BJ (cell line): ENCODE measurements around the gene HIP1. TPM values are rescaled to one million over a fixed set of nuclear protein-coding genes. Genes with fewer than 3 reads are reported as not detected.
"Not testable (repeated sequence)": the region's sequence is repeated elsewhere in the genome, so short reads cannot be mapped to it uniquely, and the experiment has no call there.

Experiments used
- CTCF ChIA-PET: fragments of 350-600 bp; formaldehyde crosslinking; extraction: SDS; loops from one replicate; lab custom pipeline; 2021; ENCODE audit warnings: antibody characterized with exemption, inconsistent platforms; lab: Yijun Ruan, JAX
- POLR2A ChIA-PET: fragments of 300-600 bp; sonication (Branson Sonifier 250); formaldehyde crosslinking; extraction: SDS; loops from one replicate; lab custom pipeline; 2021; ENCODE audit warnings: antibody characterized with exemption; lab: Charles Lee
- DNase-seq: peaks from one replicate; pipeline ENCODE4 v3.0.0-alpha.2; 2011; ENCODE audit warnings: low read depth
- H3K27me3 ChIP-seq: 2 replicates; pipeline ENCODE4 v1.6.0; 2011; ENCODE audit warnings: low read length; ENCODE audit not compliant: control insufficient read depth, insufficient read depth
- H3K36me3 ChIP-seq: 2 replicates; pipeline ENCODE4 v1.5.1; 2011; ENCODE audit warnings: low read length; ENCODE audit not compliant: control insufficient read depth, insufficient read depth
- H3K4me3 ChIP-seq: 2 replicates; pipeline ENCODE4 v1.5.1; 2011; ENCODE audit warnings: low read depth, mild to moderate bottlenecking, control low read depth, low read length
- polyA plus RNA-seq: library from polyadenylated mRNA; depleted of rRNA; stranded (reverse); fragments of >200 nt; gene quantifications from 2 replicates; pipeline ENCODE4 v1.2.3, GENCODE V29; 2011
- TF ChIP-seq, protein P1 (sequence below): IDR thresholded peaks from 2 replicates; pipeline ENCODE4 v1.5.1; 2011; ENCODE audit warnings: low read depth, mild to moderate bottlenecking, control low read depth, inconsistent platforms, low read length, moderate library complexity; ENCODE audit not compliant: insufficient read depth

Gene HIP1
- polyA plus RNA-seq, 1 experiment: 7.5 TPM

DNA sequence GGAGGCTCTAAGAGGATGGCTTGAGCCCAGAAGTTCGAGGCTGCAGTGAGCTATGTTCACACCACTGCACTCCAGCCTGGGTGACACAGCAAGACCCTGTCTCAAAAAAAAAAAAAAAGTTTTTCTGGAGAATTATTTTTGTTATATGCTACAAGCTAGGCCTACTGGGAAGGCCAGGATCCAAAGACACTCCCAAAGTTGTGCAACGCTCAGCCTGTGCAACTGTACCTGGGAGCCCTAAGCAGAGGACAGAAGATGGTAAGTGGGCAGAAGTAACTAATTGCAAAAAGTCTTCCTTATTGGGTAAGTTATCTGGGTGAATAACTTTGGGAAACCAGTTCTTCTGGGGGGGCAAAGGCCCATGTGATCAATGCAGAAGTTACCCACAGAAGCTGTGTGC lies 17.3 kb downstream of the HIP1 start:
- Histone ChIP-seq H3K36me3 (no peaks in the 10 kb centered on the region), H3K4me3 (no peak overlapping the region), H3K27me3 (no peaks in the 10 kb centered on the region)
- no peak for DNase-seq
- POLR2A ChIA-PET: no interaction called here
- TF ChIP-seq, protein P1, sequence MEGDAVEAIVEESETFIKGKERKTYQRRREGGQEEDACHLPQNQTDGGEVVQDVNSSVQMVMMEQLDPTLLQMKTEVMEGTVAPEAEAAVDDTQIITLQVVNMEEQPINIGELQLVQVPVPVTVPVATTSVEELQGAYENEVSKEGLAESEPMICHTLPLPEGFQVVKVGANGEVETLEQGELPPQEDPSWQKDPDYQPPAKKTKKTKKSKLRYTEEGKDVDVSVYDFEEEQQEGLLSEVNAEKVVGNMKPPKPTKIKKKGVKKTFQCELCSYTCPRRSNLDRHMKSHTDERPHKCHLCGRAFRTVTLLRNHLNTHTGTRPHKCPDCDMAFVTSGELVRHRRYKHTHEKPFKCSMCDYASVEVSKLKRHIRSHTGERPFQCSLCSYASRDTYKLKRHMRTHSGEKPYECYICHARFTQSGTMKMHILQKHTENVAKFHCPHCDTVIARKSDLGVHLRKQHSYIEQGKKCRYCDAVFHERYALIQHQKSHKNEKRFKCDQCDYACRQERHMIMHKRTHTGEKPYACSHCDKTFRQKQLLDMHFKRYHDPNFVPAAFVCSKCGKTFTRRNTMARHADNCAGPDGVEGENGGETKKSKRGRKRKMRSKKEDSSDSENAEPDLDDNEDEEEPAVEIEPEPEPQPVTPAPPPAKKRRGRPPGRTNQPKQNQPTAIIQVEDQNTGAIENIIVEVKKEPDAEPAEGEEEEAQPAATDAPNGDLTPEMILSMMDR: no peak
- CTCF ChIA-PET: interaction anchor here (1.2 kb wide), 1 partner anchor 13 kb away, joined by 3 read pairs; no protein-coding TSS in a partner anchor

DNA sequence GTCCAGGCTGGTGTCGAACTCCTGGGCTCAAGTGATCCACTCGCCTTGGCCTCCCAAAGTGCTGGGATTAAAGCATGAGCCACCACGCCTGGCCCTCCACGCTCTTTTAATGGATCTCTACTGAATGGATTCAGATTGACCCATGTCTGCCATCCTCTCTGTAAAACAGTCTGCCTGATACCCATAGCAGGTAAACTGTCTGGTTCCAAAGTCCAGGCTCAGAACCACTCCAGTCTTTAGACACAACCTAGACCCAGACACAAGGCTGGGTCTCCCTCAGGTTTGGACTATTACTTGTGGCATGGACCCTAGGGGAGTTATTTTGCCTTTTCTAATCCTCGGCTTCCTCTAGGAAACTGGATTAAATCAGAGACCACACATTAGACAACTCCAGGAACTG lies 19.1 kb downstream of the HIP1 start:
- no peak overlapping the region for H3K4me3 ChIP-seq
- DNase-seq: no peak
- no peaks in the 10 kb centered on the region for H3K36me3 ChIP-seq
- ChIA-PET CTCF (no interaction called here), POLR2A (no interaction called here)
- TF ChIP-seq, protein P1: no peak
- no peaks in the 10 kb centered on the region for H3K27me3 ChIP-seq

DNA sequence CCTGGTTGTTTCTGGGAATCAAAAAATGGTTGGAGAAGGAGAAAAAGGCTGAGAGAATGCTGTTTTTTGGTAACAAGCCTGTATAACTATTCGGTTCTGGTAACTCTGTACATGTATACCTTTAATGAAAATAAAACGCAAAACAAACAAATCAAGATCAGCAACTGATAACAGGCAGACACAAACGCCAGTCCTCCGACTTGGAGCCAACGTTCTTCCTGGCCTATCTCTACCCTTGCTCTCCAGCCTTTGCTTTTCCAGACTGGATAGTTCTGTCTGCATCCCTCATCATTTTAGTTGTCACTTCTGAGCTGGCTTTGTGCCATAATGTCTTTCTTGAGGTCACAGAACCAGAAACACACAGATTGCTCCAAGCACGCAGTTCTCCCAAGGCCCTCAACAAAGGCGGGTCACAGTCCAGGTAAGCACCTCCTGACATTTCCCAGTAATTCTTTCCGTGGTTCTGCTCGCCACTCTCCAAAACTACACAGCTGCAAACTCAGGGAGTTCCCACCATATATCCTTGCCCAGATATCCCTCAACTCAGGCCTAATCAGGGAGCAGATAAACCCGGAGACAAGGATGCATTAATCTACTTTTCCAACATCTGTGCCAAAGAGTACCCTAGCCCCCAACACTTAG lies 20.2 kb downstream of the HIP1 start:
- Histone ChIP-seq H3K27me3 (no peaks in the 10 kb centered on the region), H3K4me3 (no peak overlapping the region), H3K36me3 (no peaks in the 10 kb centered on the region)
- DNase-seq: no peak
- CTCF ChIA-PET: interaction anchor here (0.5 kb wide), 1 partner anchor 31 kb away, joined by 3 read pairs; no protein-coding TSS in a partner anchor
- POLR2A ChIA-PET: no interaction called here
- TF ChIP-seq, protein P1: no peak

DNA sequence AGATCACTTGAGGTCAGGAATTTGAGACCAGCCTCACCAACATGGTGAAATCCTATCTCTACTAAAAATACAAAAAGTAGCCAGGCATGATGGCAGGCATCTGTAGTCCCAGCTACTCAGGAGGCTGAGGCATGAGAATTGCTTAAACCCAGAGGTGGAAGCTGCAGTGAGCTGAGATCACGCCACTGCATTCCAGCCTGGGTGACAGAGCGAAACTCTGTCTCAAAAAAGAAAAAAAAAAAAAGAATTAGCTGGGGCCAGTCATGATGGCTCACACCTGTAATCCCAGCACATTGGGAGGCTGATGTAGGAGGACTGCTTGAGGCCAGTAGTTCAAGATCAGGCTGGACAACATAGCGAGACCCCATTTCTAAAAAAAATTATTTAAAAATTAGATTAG lies 21.0 kb downstream of the HIP1 start:
- H3K27me3 ChIP-seq, POLR2A ChIA-PET, DNase-seq, H3K36me3 ChIP-seq, H3K4me3 ChIP-seq, CTCF ChIA-PET: not testable (repeated sequence)

DNA sequence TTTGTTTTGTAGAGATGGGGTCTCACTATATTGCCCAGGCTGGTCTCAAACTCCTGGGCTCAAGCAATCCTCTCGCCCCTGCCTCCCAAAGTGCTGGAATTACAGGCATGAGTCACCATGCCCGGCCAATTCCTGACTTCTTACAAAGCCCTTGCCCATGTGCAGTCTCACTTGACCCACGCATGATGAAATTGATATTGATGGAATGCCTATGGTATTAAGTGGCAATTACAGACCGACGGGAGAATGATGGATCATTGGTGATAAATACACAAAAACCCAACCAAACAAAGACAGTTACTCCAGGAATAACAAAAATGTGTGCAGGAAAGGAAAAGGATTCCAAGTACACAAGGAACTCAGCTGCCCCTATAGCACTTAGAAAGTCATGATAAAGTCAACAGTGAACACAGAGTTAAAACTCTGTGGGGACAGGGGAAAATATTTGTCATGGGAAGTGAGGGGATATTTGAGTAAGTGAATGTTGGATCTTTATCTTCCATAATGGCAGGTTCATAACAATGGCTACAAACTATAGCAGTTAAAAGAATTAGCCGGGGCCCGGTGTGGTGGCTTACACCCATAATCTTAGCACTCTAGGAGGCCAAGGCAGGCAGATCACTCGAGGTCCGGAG lies 21.6 kb downstream of the HIP1 start:
- H3K27me3 ChIP-seq: no peaks in the 10 kb centered on the region
- TF ChIP-seq, protein P1: no peak
- ChIA-PET POLR2A (no interaction called here), CTCF (interaction anchor here (1.1 kb wide), 1 partner anchor 22 kb away, joined by 3 read pairs; no protein-coding TSS in a partner anchor)
- H3K36me3 ChIP-seq: no peaks in the 10 kb centered on the region
- no peak for DNase-seq
- H3K4me3 ChIP-seq: no peak overlapping the region
